ENCODE data around the gene SLC7A8. TPM values are rescaled to one million over a fixed set of nuclear protein-coding genes. Genes with fewer than 3 reads are reported as not detected.

SLC7A8 gene
- total RNA-seq, 2 experiments from 2014 or later = 1.5 to 1.9 TPM

DNA sequence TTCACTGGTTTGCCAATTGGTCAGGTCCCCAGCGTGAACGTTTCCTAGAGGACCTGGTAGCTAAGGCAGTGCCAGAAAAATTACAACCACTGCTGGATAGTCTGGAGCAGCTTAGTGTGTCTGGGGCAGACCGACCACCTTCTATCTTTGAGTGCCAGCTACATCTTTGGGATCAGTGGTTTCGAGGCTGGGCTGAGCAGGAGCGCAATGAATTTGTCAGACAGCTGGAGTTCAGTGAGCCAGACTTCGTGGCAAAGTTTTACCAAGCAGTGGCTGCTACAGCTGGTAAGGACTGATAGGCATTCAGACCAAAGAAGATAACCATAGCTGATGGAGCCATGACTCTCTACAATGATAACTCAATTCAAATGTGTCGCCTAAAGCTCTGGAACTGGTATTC, 85.7 kb downstream of the SLC7A8 start:
- ATAC-seq (no peak), DNase-seq (no peak)
- TF ChIP-seq, protein P1, sequence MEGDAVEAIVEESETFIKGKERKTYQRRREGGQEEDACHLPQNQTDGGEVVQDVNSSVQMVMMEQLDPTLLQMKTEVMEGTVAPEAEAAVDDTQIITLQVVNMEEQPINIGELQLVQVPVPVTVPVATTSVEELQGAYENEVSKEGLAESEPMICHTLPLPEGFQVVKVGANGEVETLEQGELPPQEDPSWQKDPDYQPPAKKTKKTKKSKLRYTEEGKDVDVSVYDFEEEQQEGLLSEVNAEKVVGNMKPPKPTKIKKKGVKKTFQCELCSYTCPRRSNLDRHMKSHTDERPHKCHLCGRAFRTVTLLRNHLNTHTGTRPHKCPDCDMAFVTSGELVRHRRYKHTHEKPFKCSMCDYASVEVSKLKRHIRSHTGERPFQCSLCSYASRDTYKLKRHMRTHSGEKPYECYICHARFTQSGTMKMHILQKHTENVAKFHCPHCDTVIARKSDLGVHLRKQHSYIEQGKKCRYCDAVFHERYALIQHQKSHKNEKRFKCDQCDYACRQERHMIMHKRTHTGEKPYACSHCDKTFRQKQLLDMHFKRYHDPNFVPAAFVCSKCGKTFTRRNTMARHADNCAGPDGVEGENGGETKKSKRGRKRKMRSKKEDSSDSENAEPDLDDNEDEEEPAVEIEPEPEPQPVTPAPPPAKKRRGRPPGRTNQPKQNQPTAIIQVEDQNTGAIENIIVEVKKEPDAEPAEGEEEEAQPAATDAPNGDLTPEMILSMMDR (IDR thresholded peaks at IDR 0.05) = no peak
- CTCF ChIA-PET = interaction anchor here (0.9 to 5.2 kb wide), 7 partner anchors 9 to 89 kb away, joined by 3 to 46 read pairs (median 6); no protein-coding TSS in a partner anchor
- peaks cover 31% of the 10 kb centered on the region for H3K36me3 Mint-ChIP-seq (ENCODE audit: low read depth)
- H3K27ac Mint-ChIP-seq = no peak overlapping the region
- POLR2A ChIA-PET = interaction anchor here (1.3 kb wide), 1 partner anchor 26 kb away, joined by 4 read pairs; no protein-coding TSS in a partner anchor
- no peaks in the 10 kb centered on the region for H3K27me3 Mint-ChIP-seq
- H3K9me3 Mint-ChIP-seq = no peaks in the 10 kb centered on the region
- peaks cover 23% of the 10 kb centered on the region for H3K4me1 Mint-ChIP-seq (ENCODE audit: low read depth)
- no peak overlapping the region for H3K4me3 Mint-ChIP-seq
- intact Hi-C loops (cut with micrococcal nuclease) = no loop called here

DNA sequence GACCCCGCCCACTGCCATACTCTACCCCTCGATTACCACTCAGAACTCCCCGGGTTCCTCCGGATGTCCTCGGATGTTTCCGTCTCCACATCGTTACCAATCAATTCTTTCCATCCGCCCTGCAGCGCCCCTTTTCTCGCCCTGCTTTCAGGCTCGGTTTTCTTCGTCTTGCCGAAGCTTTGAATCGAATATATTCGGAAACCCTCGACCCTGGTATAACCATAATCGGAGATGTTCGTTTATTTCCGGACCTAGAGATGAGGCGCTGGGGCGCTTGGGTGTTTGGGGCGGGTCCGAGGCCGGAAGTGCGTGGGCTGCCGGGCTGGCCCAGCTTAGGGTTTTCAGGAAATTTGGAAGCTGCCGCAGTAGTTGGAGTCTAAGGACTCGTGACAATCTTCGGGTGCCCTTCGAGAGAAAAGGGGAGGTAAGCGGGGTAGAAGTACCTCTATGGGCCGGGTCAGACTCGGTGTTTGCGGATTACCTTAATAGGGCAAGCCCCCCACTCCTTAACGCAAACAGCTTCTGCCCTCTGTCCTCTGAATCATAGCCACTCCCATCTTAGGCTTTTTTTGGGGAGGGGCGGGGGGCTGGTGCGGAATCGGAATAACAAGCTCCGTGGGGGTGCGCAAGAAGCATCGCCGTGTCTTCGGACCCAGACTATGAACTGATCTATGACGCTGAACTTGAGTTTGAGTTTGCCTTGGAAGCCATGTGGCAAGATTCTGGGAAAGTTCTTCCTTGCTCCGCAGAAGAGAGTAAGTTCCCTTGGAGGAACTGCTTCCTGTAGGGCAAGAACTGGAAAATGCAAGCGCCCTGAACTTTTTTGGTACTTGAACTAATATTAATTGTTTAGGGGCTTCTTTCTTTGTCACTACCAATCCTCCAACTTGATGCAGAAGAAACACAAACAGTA, 88.0 kb downstream of the SLC7A8 start, which contains the start of gene C14orf119:
C14orf119 (plus strand) TSS at position 310 of the 913 bp plus-strand sequence. CDS start 2,154 bp downstream, outside the sequence.
- TF ChIP-seq, protein P1 (IDR thresholded peaks at IDR 0.05) = no peak
- CTCF ChIA-PET = interaction anchor here (0.6 to 5.2 kb wide), 22 partner anchors 10 to 231 kb away, joined by 3 to 56 read pairs (median 5); partner anchors contain the start of genes AJUBA, CDH24 and PRMT5
- intact Hi-C loops (cut with micrococcal nuclease) = no loop called here
- peak; percentile 100 for DNase-seq
- Mint-ChIP-seq H3K27me3 (no peaks in the 10 kb centered on the region), H3K27ac (no peak within 1 kb of the TSS), H3K9me3 (no peaks in the 10 kb centered on the region), H3K4me1 (ENCODE audit: low read depth) (peaks cover 34% of the 10 kb centered on the region), H3K36me3 (ENCODE audit: low read depth) (peaks cover 41% of the 10 kb centered on the region), H3K4me3 (no peak within 1 kb of the TSS)
- peak; percentile 91 for ATAC-seq
- POLR2A ChIA-PET = interaction anchor here (0.6 to 2.7 kb wide), 19 partner anchors 10 to 565 kb away, joined by 3 to 13 read pairs (median 4); partner anchors contain the start of genes CEBPE, PABPN1, PPP1R3E and RBM23

DNA sequence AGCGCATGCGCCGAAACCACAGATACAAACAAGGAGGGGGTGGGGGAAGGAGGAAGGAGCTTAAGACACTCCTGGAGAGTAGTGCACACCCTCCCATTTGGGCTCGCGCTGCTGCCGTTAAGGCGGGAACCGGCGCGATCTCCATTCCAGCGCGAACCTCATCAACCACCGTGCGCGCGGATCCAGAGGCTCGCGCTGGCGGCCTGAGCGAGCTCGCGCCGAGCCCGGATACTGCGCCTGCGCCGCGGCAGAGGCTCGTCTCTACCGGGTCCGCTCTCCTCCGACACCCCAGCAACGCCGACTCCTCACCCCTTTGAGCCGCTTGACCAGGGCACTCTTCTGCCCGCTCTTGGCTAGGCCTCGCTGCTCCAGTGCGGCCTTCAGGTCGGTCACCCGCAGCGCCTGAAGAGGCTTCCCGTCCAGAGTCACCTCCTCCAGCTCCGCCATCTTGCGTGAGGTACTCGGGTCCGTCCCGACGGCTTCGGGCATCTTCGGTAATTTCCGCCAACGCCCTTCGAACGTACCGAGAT, 88.7 kb downstream of the SLC7A8 start, which contains the start of gene ACIN1:
ACIN1 (minus strand) TSS at position 471 of the 530 bp plus-strand sequence; CDS start at position 447, 24 bp downstream.
- ATAC-seq (peak; percentile 43), DNase-seq (peak; percentile 86)
- Mint-ChIP-seq H3K36me3 (ENCODE audit: low read depth) (peaks cover 45% of the 10 kb centered on the region), H3K27ac (no peak within 1 kb of the TSS), H3K27me3 (no peaks in the 10 kb centered on the region), H3K4me3 (no peak within 1 kb of the TSS), H3K4me1 (ENCODE audit: low read depth) (peaks cover 35% of the 10 kb centered on the region), H3K9me3 (no peaks in the 10 kb centered on the region)
- ChIA-PET POLR2A (interaction anchor here (0.6 to 2.7 kb wide), 18 partner anchors 9 to 506 kb away, joined by 3 to 13 read pairs (median 4); partner anchors contain the start of genes CEBPE, DAD1, PABPN1 and PPP1R3E), CTCF (interaction anchor here (0.6 to 5.2 kb wide), 22 partner anchors 9 to 232 kb away, joined by 3 to 56 read pairs (median 5); partner anchors contain the start of genes AJUBA, CDH24 and PRMT5)
- TF ChIP-seq, protein P1 (IDR thresholded peaks at IDR 0.05) = no peak
- intact Hi-C loops (cut with micrococcal nuclease) = no loop called here

DNA sequence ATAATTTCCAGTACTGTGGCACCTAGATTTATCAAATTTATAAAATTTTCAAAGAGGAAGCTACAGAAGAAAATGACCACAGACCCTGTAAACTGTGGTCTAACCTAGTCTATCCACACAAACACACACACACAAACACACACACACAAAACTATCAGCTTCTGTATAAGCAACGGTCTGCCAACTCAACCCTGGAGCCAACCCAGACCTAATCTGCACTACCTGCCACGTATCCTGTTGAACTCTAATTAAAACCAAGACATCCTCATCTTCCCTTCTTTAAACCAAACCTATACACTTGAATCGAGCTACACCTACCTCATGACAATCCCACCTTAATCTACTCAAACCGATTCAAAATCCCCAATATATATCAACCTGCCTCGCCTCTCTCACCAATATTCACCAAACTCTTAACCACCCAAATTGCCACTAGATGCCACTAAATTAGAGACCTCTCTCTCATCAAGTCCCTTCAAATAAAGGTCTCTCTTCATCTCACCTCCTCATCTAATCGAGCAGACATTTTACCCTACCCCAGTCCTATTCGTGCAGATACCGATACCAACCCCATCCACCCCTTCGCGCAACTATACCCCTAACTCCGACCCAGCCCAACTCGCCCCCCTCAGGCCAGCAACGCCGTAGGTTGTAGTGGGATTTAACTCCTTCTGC, 89.3 kb downstream of the SLC7A8 start:
- H3K36me3 Mint-ChIP-seq (ENCODE audit: low read depth) = peaks cover 48% of the 10 kb centered on the region
- CTCF ChIA-PET = interaction anchor here (0.6 to 5.2 kb wide), 18 partner anchors 9 to 232 kb away, joined by 3 to 56 read pairs (median 6); partner anchors contain the start of genes AJUBA and CDH24
- TF ChIP-seq, protein P1 (IDR thresholded peaks at IDR 0.05) = no peak
- no peaks in the 10 kb centered on the region for H3K27me3 Mint-ChIP-seq
- ATAC-seq = no peak
- intact Hi-C loops (cut with micrococcal nuclease) = no loop called here
- POLR2A ChIA-PET = interaction anchor here (0.6 to 2.7 kb wide), 14 partner anchors 9 to 505 kb away, joined by 3 to 13 read pairs (median 4); partner anchors contain the start of genes CEBPE, DAD1, PABPN1 and PPP1R3E
- no peak overlapping the region for H3K27ac Mint-ChIP-seq
- H3K4me3 Mint-ChIP-seq = no peak overlapping the region
- no peaks in the 10 kb centered on the region for H3K9me3 Mint-ChIP-seq
- DNase-seq = no peak
- H3K4me1 Mint-ChIP-seq (ENCODE audit: low read depth) = peaks cover 38% of the 10 kb centered on the region
